Caco-2 (cell line): ENCODE data around the gene DTX1. TPM values are rescaled to one million over a fixed set of nuclear protein-coding genes. Genes with fewer than 3 reads are reported as not detected.

Experiments used
- BruUV-seq: library from RNA; stranded (reverse); fragments of 400-500 nt; replicated peaks from 2 replicates; lab custom pipeline; 2021; lab: Mats Ljungman, UMichigan
- CTCF ChIA-PET: fragments of 300-600 bp; sonication (Branson Sonifier 250); formaldehyde crosslinking; loops from one replicate; lab custom pipeline; 2022; ENCODE audit warnings: antibody characterized with exemption; lab: Charles Lee
- POLR2A ChIA-PET: fragments of 300-600 bp; sonication (Branson Sonifier 250); formaldehyde crosslinking; loops from one replicate; lab custom pipeline; 2022; ENCODE audit warnings: antibody characterized with exemption; lab: Charles Lee
- DNase-seq, 2 experiments: peaks; one replicate each; pipeline versions ENCODE4 v3.0.0 to v3.0.0-alpha.2; 2020 to 2022
- H3K27me3 ChIP-seq: replicated peaks from 2 replicates; pipeline ENCODE4 v1.6.0; 2011; ENCODE audit warnings: low read length; ENCODE audit not compliant: control insufficient read depth, insufficient read depth
- H3K36me3 ChIP-seq: 2 replicates; pipeline ENCODE4 v1.5.1; 2011; ENCODE audit warnings: low read length; ENCODE audit not compliant: control insufficient read depth, insufficient read depth
- H3K4me1 ChIP-seq: fragments of 250-450 bp; sonication (Bioruptor Pico); 2 replicates; pipeline ENCODE4 v1.5.1; 2020; ENCODE audit warnings: mild to moderate bottlenecking
- H3K4me3 ChIP-seq: 2 replicates; pipeline ENCODE4 v1.5.1; 2011; ENCODE audit warnings: low read depth, mild to moderate bottlenecking, control low read depth, low read length
- H3K9me3 ChIP-seq: fragments of 250-450 bp; sonication (Bioruptor Pico); 2 replicates; pipeline ENCODE4 v1.5.1; 2020; ENCODE audit warnings: mild to moderate bottlenecking, moderate library complexity
- H3K27ac Mint-ChIP-seq: one replicate; pipeline ENCODE4 v1.8.0; 2022; ENCODE audit warnings: mixed read lengths; ENCODE audit not compliant: unreplicated experiment
- H3K27me3 Mint-ChIP-seq: one replicate; pipeline ENCODE4 v1.8.0; 2022; ENCODE audit warnings: mixed read lengths; ENCODE audit not compliant: insufficient read depth, unreplicated experiment
- H3K36me3 Mint-ChIP-seq: one replicate; pipeline ENCODE4 v1.8.0; 2022; ENCODE audit warnings: mild to moderate bottlenecking, mixed read lengths; ENCODE audit not compliant: insufficient read depth, unreplicated experiment
- H3K4me1 Mint-ChIP-seq: one replicate; pipeline ENCODE4 v1.8.0; 2022; ENCODE audit warnings: low read depth, mixed read lengths; ENCODE audit not compliant: unreplicated experiment
- H3K4me3 Mint-ChIP-seq: one replicate; pipeline ENCODE4 v1.8.0; 2022; ENCODE audit warnings: mild to moderate bottlenecking, moderate library complexity, mixed read lengths; ENCODE audit not compliant: unreplicated experiment
- H3K9me3 Mint-ChIP-seq: one replicate; pipeline ENCODE4 v1.8.0; 2022; ENCODE audit warnings: mixed read lengths; ENCODE audit not compliant: unreplicated experiment
- intact Hi-C: fragments of 100-400 bp; cut with micrococcal nuclease; formaldehyde crosslinking; loops from one replicate; pipeline ENCODE4 v1.10.0; 2022; ENCODE audit not compliant: unreplicated experiment
- total RNA-seq: library from RNA; stranded (reverse); gene quantifications from 2 replicates; pipeline ENCODE4 v1.2.3, GENCODE V29; 2022
- TF ChIP-seq, protein P1 (sequence below), 2 experiments: fragments of 200-600 bp in 1 of 2; IDR thresholded peaks; 1 replicate in 1 of 2; 2 replicates in 1 of 2; pipeline versions ENCODE4 v1.5.1 to v1.8.0; 2011 to 2022; ENCODE audit warnings: antibody characterized with exemption in 1 of 2, control low read depth in 1 of 2, inconsistent platforms in 1 of 2, low read depth in 1 of 2, low read length in 1 of 2, mild to moderate bottlenecking in 1 of 2, moderate library complexity in 1 of 2; ENCODE audit not compliant: insufficient read depth in 1 of 2, severe bottlenecking in 1 of 2, unreplicated experiment in 1 of 2

The DTX1 gene
- total RNA-seq, 1 experiment from 2014 or later: not detected

DNA sequence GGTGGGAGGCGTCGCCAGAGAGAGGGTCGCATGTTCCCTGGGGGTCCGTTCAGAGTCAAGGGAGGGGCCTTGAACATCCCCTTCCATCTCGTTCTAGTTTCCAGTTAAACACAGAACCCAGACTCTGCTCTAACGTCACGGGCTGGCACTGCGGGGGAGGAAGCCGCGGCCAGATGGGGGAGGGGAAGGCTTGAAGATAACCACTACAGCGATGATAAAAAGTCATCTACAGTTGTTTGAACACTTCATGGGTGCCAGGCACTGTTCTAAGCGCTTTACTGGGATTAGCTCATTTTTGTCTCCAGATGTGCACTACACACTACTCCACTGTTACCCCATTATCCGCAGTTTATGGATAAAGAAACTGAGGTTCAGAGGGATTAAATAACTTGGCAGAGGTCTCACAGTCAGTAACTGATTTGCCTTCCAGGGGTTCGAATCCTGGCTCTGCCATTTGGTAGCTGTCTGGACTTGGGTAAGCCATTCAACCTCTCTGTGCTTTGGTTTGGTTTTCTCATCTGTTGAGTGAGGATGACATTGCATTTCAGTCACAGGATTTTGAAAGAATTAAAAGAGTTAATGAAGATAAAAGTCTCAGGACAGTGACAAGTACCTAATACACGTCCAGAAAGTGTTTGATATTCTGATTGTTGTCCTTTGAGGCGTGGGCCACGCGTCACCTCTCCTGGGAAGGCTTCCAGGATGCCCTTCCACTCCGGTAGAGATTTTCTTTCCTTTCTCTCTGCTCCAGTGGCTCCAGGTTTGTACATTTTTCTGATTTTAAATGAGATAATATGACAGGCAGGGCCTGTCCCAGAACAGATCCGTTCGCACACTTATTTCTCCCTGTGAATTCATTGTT is 79.8 kb downstream of the DTX1 start:
- Mint-ChIP-seq H3K4me3 (peak overlapping the region; percentile 60), H3K27ac (no peak overlapping the region), H3K4me1 (no peaks in the 10 kb centered on the region), H3K9me3 (no peaks in the 10 kb centered on the region), H3K27me3 (no peaks in the 10 kb centered on the region), H3K36me3 (no peaks in the 10 kb centered on the region)
- TF ChIP-seq, protein P1, sequence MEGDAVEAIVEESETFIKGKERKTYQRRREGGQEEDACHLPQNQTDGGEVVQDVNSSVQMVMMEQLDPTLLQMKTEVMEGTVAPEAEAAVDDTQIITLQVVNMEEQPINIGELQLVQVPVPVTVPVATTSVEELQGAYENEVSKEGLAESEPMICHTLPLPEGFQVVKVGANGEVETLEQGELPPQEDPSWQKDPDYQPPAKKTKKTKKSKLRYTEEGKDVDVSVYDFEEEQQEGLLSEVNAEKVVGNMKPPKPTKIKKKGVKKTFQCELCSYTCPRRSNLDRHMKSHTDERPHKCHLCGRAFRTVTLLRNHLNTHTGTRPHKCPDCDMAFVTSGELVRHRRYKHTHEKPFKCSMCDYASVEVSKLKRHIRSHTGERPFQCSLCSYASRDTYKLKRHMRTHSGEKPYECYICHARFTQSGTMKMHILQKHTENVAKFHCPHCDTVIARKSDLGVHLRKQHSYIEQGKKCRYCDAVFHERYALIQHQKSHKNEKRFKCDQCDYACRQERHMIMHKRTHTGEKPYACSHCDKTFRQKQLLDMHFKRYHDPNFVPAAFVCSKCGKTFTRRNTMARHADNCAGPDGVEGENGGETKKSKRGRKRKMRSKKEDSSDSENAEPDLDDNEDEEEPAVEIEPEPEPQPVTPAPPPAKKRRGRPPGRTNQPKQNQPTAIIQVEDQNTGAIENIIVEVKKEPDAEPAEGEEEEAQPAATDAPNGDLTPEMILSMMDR (IDR thresholded peaks at IDR 0.05; ENCODE audit: insufficient read depth in 1 of 2, low read depth in 1 of 2, low read length in 1 of 2, severe bottlenecking in 1 of 2, unreplicated experiment in 1 of 2): no peak
- intact Hi-C loops: no loop called here
- H3K4me3 ChIP-seq: no peak overlapping the region
- POLR2A ChIA-PET: no interaction called here
- no TSS peak for BruUV-seq
- DNase-seq: no peak
- no peaks in the 10 kb centered on the region; the same call in 1 of the 2 replicates for H3K4me1 ChIP-seq
- CTCF ChIA-PET: interaction anchor here (0.5 to 1.1 kb wide), 2 partner anchors 17 to 613 kb away, joined by 3 to 4 read pairs; no protein-coding TSS in a partner anchor
- H3K27me3 ChIP-seq: no peaks in the 10 kb centered on the region
- H3K9me3 ChIP-seq: no peaks in the 10 kb centered on the region
- no peaks in the 10 kb centered on the region for H3K36me3 ChIP-seq

- DNase-seq: no peak
Measured at GRCh38 chr12:113136990-113137511, 80.5 kb downstream of the DTX1 start.

More at GRCh38 chr12:113136990-113137511, 80.5 kb downstream of the DTX1 start:
- H3K9me3 ChIP-seq: no peaks in the 10 kb centered on the region
- Mint-ChIP-seq H3K27me3 (no peaks in the 10 kb centered on the region), H3K4me1 (no peaks in the 10 kb centered on the region), H3K27ac (no peak overlapping the region), H3K4me3 (no peak overlapping the region), H3K9me3 (no peaks in the 10 kb centered on the region), H3K36me3 (no peaks in the 10 kb centered on the region)
- no peaks in the 10 kb centered on the region for H3K36me3 ChIP-seq
- H3K4me1 ChIP-seq: no peaks in the 10 kb centered on the region; the same call in 1 of the 2 replicates
- no TSS peak for BruUV-seq
- TF ChIP-seq, protein P1 (IDR thresholded peaks at IDR 0.05; ENCODE audit: insufficient read depth in 1 of 2, low read depth in 1 of 2, low read length in 1 of 2, severe bottlenecking in 1 of 2, unreplicated experiment in 1 of 2): no peak
- CTCF ChIA-PET: interaction anchor here (0.5 kb wide), 1 partner anchor 613 kb away, joined by 3 read pairs; no protein-coding TSS in a partner anchor
- intact Hi-C loops: no loop called here
- POLR2A ChIA-PET: no interaction called here
- no peaks in the 10 kb centered on the region for H3K27me3 ChIP-seq
- H3K4me3 ChIP-seq: no peak overlapping the region
